Inflammatory macrophage (primary cell): ENCODE data around the gene AKAP12.
A peak's percentile ranks its signal among the peaks of the same experiment; 100 is the strongest.
"Not testable (repeated sequence)": the region's sequence is repeated elsewhere in the genome, so short reads cannot be mapped to it uniquely, and the experiment has no call there.

Experiments used
- DNase-seq, 2 donors: peaks; one replicate each; pipeline ENCODE4 v3.0.0-alpha.2; 2020 to 2022

Gene AKAP12

DNA sequence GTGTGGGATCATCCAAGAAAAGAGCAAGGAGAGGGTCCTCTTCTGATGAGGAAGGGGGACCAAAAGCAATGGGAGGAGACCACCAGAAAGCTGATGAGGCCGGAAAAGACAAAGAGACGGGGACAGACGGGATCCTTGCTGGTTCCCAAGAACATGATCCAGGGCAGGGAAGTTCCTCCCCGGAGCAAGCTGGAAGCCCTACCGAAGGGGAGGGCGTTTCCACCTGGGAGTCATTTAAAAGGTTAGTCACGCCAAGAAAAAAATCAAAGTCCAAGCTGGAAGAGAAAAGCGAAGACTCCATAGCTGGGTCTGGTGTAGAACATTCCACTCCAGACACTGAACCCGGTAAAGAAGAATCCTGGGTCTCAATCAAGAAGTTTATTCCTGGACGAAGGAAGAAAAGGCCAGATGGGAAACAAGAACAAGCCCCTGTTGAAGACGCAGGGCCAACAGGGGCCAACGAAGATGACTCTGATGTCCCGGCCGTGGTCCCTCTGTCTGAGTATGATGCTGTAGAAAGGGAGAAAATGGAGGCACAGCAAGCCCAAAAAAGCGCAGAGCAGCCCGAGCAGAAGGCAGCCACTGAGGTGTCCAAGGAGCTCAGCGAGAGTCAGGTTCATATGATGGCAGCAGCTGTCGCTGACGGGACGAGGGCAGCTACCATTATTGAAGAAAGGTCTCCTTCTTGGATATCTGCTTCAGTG, 110.8 kb downstream of the AKAP12 start:
- no peak for DNase-seq

GRCh38 chr6:151351146-151351700, 111.5 kb downstream of the AKAP12 start:
- no peak for DNase-seq

- DNase-seq: no peak
Observed at GRCh38 chr6:151351731-151352130, 112.0 kb downstream of the AKAP12 start.

- no peak for DNase-seq
Observed at GRCh38 chr6:151352410-151353396, 112.9 kb downstream of the AKAP12 start.

DNA sequence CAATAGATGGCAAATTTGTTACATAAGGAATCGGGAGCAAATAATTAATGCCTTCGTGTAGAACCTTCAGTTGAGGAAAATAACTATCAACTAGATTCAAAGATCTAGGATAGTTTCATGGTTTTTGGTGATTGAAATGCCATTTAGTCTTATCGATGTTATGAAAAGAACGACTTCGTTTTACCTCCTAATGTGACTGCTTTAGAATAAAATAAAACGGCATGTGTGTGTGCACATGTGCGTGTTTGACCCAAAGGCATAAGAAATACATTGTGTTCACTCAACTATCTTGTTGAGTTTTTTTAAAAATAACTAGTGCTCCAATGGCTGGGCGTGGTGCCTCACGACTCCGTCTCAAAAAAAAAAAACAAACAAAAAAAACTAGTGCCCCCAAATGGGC, 114.0 kb downstream of the AKAP12 start:
- DNase-seq: no peak

DNA sequence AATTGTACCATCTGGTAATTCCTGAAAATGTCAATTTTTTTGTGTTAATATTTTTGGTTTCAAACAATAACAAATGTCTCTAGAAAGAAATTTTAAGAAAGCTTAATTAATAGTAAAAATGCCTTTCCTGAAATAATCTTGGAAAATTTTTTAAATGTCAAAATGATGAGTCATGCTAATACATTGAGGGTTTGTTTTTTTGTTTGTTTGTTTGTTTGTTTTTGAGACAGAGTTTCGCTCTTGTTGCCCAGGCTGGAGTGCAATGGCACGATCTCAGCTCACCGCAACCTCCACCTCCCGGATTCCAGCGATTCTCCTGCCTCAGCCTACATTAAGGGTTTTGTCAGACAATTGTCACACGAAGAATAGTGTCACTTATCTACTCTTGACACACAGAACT, 117.2 kb downstream of the AKAP12 start:
- not testable (repeated sequence) for DNase-seq

DNA sequence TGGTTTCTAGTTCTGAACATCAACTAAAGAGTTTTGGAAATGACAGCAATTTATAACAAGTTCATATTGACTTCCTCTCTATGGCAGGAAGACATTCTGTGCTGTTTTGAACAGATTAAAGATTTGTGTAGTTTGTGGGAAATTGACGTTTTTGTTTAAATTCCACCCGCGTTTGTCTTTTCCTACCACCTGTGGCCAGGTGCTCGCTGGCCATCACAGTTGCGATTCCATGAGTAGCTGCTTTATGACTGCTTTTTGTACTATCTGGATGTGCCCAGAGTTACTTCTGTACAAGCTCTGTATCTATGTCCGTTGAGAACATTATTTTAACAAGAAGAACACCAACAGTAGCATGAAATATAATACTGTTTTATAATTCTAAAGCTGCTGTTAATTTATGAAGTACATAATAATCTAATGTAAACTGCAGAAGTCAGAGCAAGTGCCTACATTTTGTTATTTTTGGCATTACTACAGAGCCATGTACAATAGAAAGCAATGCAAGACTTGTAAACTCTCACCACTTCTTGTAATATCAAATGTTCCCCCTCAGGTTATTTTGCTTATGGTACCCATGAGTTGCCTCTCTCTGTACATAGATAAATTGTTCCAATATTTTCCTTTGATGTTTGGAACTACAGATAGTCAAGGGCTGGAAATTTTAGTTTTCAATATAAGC, 118.1 kb downstream of the AKAP12 start:
- DNase-seq: no peak

DNA sequence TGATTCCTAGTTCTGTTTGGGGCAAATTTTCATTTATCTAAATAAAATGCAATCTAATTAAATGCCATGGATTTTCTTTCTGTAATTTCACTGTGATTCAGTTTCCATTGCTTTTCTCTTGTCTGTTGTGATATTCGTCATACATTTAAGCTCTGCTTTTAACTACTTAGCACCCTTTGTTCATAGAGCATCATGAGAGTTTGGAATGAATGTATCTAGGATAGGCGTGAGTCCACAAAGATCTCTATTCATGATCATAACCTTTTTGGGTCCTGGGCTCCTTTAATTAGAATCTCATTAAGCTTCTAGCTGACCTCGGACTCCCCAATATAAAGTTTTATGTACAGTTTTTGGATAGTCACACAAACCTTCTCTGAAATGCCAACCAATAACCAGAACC, 118.7 kb downstream of the AKAP12 start:
- no peak for DNase-seq

- no peak for DNase-seq
Observed at GRCh38 chr6:151359486-151359885, 119.7 kb downstream of the AKAP12 start.

DNA sequence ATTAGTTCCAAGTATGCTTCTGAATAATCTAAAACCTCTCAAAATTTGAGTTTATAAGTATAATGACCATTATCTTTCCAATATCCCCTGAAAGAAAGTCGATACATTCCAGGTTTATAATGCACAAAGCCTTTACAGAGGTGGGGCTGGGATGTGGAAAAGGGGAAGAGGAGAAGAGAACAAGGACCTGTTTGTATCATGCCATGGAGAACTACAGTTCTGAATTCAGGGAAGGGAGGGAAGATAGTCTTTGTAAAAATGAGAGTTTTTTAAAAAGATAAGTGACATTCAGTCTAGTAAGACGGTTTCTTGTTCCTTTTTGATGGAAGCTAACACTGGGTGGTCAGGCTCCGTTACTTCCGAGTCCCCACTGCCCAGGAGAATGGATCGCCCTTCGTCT, 125.5 kb downstream of the AKAP12 start:
- no peak for DNase-seq

DNA sequence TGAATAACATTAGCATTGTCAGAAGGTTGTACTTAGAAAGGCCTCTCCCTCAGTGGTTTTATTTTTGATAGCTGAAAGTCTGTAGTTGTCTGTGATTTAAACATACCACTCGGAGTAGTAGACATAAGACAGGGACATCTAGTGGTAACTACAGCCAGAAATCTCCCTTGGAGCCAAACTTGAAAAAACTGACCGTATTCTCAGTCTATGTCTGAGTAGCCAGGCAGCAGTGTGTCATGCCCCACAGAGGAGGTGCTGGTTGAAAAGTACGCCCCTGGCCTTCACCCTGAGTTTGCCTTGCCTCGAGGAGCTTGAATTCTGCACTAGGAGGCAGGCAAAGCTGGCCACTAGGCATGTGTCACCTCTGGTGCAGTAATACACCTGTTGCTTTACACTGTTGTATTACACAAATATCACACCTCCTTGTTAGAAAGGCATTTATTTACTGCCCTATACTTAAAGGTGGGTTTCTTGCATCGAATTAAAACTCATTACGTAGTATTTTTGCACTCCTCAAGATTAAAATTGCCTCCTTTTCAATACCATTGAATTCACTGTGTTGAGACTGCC, 130.8 kb downstream of the AKAP12 start:
- DNase-seq: no peak

- no peak for DNase-seq
Observed at GRCh38 chr6:151372164-151372563, 132.4 kb downstream of the AKAP12 start.

DNA sequence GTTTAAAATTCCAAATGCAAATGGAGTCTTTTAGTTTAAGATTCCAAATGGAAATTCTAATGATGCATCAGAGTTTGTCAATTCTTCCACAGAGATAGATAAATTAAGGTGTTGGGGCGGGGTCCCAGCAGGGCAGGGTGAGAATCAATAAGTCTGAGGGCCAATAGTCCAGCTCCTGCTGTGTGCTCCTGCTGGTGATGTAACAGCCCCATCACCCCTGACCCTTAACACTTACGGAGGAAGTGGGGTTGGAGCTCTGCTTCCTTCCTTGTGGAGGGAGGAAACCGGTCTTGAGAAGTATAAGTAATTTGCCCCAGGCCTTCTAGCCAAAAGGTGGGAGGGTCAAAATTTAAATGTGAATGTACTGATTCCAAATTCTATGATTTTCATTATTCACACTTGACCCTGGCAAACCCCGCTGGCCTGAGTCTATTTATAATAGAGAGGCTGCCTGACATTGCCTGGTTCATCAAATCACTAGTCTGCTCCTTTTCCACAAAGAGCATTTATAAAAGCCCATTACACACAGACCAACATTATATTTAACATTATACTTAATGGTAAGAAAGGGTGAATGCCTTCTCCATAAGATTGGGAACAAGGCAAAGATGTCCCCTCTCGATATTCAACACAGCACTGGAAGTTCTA, 134.4 kb downstream of the AKAP12 start:
- DNase-seq: peak; percentile 42 to 57

DNA sequence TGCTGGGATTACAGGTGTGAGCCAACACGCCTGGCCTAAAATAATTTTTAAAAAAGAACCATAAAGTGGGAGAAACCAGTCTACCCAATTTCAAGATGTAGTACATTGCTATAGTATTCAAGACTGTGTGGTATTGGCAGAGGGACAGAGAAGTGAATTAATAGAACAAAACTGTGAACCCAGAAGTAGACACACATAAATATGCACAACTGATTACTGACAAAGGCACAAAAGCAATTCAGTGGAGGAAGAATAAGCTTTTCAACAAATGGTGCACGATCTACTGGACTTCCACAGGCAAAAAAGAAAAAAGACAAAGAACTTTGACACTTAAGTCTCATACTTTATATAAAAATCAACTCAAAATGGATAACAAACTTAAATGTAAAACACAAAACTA, 136.1 kb downstream of the AKAP12 start:
- DNase-seq: no peak

DNA sequence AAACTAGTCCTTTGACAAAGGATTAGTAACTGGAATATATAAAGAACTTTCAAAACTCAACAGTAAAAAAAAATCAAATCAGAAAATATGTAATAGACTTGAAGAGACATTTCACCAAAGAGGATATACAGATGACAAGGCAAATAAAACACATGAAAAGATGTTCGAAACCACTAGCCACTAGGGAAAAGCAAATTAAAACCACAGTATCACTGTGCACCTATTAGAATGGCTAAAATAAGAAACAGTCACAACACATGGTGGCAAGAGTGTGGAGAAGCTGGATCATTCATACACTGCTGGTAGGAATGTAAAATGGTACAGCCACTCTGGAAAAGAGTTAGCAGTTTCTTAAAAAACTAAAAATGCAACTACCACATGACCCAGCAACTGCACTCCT, 136.7 kb downstream of the AKAP12 start:
- DNase-seq: no peak

DNA sequence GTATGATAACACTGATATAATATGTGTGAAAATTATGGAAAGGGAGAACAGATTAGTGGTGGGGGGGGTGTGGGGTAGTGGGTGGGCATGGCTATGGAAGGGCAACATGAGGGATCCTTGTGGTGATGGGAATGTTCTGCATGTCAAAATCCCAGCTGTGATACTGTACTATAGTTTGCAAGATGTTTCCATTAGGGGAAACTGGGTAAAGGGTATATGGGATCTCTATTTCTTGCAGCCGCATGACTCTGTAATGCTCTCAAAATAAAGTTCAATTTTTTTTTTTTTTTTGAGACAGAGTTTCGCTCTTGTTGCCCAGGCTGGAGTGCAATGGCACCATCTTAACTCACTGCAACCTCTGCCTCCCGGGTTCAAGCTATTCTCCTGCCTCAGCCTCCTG, 137.3 kb downstream of the AKAP12 start:
- DNase-seq: no peak

DNA sequence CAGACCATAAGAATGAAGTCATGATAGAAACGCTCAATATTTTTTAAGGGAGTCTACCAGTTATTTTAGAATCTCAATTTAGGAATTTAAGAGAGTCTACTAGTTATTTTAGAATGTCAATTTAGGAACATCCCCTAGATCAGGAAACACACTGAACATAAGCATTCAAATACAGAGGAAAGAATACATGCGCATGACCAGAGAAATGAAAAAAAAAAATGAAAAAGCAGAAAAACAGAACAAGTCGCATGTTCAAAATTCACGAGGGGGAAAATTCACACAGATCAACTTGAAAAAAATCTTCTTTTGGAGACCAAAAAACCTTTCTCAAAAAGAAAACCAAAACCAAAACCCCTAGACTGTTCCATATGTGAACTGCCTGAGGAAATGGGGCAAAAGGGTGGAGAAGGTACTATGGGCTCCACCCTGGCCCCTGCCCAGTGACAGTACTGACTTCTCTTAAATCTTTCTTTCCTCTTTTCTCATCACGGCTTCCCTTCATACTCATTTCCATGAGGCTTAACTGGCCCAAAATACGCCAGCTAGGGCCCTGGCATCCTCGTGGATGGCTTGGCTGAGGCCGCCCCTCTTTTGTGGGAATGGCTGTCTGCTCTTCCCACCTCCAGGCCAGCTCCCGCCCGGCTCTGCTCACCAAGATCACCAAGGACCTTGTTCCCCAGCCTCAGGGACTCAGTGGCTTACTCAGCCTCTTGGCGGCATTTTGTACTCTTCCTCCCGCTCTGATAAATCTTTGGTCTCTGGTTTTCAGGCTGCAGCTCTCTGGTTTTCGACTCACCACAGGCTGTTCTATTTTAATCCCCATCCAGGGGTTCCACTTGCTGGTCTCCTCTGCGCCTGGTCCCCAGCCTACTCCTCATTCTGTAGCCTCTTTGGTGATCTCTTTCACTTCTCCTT, 140.4 kb downstream of the AKAP12 start:
- DNase-seq: peak; percentile 21 to 52

GRCh38 chr6:151380848-151381205, 141.1 kb downstream of the AKAP12 start:
- no peak for DNase-seq

DNA sequence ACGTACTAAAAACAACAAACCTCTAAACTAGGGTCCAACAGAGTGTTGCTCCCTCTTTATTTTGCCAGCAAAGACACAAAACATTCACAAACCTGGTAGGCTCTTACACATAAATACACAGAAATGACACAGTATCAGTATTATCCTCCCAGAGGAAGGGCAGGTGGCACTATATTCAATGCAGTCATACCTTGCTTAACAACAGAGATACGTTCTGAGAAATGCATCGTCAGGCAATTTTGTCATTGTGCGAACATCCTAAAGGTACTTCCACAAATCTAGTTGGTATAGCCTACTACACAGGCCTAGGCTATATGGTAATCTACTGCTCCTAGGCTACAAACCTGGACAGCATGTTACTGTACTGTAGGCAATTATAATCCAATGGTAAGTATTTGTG, 142.0 kb downstream of the AKAP12 start:
- no peak for DNase-seq

DNA sequence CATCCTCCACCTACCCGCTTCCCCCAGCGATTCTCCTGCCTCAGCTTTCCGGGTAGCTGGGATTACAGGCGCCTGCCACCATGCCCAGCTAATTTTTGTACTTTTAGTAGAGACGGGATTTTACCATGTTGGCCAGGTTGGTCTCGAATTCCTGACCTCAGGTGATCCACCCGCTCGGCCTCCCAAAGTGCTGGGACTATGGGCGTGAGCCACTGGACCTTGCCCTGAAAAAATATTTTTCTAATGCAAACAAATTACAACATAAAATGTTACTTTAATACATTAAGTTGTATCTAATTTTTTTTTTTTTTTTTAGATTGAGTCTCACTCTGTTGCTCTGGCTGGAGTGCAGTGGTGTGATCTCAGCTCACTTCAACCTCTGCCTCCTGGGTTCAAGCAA, 142.9 kb downstream of the AKAP12 start:
- not testable (repeated sequence) for DNase-seq

DNA sequence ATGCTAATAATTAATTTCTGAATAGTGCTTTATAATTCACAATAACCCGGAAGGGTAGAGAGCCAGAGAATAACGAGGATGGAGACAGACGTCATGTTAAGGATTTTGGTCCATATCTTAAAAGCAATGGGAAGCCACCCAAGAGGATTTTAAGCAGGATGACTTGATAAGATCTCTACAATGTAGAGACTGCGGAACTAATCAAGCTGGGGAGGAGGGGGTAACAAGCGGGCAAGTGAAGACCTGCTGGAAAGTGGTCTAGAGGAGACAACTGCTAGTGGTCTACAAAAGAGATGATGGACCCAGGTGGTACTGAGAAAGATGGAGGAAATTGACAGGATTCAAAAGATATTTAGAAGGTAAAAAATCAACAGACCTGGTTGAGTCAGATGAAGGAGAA, 144.4 kb downstream of the AKAP12 start:
- no peak for DNase-seq
